Fibroblast of lung (primary cell): ENCODE data around the gene CSNK1A1. TPM values are rescaled to one million over a fixed set of nuclear protein-coding genes. Genes with fewer than 3 reads are reported as not detected.
A peak's percentile ranks its signal among the peaks of the same experiment; 100 is the strongest.

Experiments
- DNase-seq, 2 donors: peaks; one replicate each; pipeline versions ENCODE4 v3.0.0 to v3.0.0-alpha.2; 2010; ENCODE audit warnings: low read depth in 2 of 2
- H2AFZ ChIP-seq: 2 replicates; pipeline ENCODE4 v1.5.1; 2012; ENCODE audit warnings: low read length, control low read depth, inconsistent platforms
- H3K27ac ChIP-seq: 2 replicates; pipeline ENCODE4 v1.5.1; 2011; ENCODE audit warnings: low read length, control low read depth; ENCODE audit not compliant: insufficient read depth
- H3K27me3 ChIP-seq: 2 replicates; pipeline ENCODE4 v1.5.1; 2011; ENCODE audit warnings: mild to moderate bottlenecking, low read length; ENCODE audit not compliant: control insufficient read depth, insufficient read depth
- H3K36me3 ChIP-seq: 2 replicates; pipeline ENCODE4 v1.5.1; 2011; ENCODE audit warnings: low read length; ENCODE audit not compliant: control insufficient read depth, insufficient read depth
- H3K4me1 ChIP-seq: 2 replicates; pipeline ENCODE4 v1.5.1; 2011; ENCODE audit warnings: low read length; ENCODE audit not compliant: control insufficient read depth, insufficient read depth; ENCODE audit errors: extremely low read depth
- H3K4me2 ChIP-seq: 2 replicates; pipeline ENCODE4 v1.5.1; 2011; ENCODE audit warnings: low read length, control low read depth; ENCODE audit not compliant: insufficient read depth; ENCODE audit errors: extremely low read depth
- H3K4me3 ChIP-seq, 4 experiments: fragments of 200-600 bp in 1 of 4; sonication (generic) in 1 of 4; replicated peaks in 1 of 4; 2 replicates each; pipeline ENCODE4 v1.5.1; 2011 to 2016; ENCODE audit warnings: low read length in 4 of 4, low read depth in 3 of 4, mild to moderate bottlenecking in 3 of 4, control low read depth in 2 of 4, inconsistent platforms in 1 of 4, mixed read lengths in 1 of 4; ENCODE audit not compliant: insufficient read depth in 1 of 4; ENCODE audit errors: control extremely low read depth in 1 of 4
- H3K79me2 ChIP-seq: 2 replicates; pipeline ENCODE4 v1.5.1; 2012; ENCODE audit warnings: mild to moderate bottlenecking, low read length, inconsistent platforms; ENCODE audit not compliant: control insufficient read depth, insufficient read depth
- H3K9ac ChIP-seq: 2 replicates; pipeline ENCODE4 v1.5.1; 2011; ENCODE audit warnings: mild to moderate bottlenecking, low read length, control low read depth; ENCODE audit not compliant: insufficient read depth
- H3K9me3 ChIP-seq: 2 replicates; pipeline ENCODE4 v1.5.1; 2012; ENCODE audit warnings: low read depth, low read length; ENCODE audit not compliant: control insufficient read depth, insufficient read depth
- H4K20me1 ChIP-seq: 2 replicates; pipeline ENCODE4 v1.5.1; 2011; ENCODE audit warnings: low read length; ENCODE audit not compliant: control insufficient read depth, insufficient read depth; ENCODE audit errors: extremely low read depth
- CTCF ChIP-seq, 2 donors: IDR thresholded peaks in 1 of 2; conservative IDR thresholded peaks in 1 of 2; 1 replicate in 1 of 2; 2 replicates in 1 of 2; pipeline ENCODE4 v1.5.1; 2011 to 2012; ENCODE audit warnings: low read length in 2 of 2, control low read depth in 1 of 2, inconsistent platforms in 1 of 2, low read depth in 1 of 2, mild to moderate bottlenecking in 1 of 2
- EZH2 ChIP-seq: IDR thresholded peaks from 2 replicates; pipeline ENCODE4 v1.5.1; 2012; ENCODE audit warnings: low read length, control low read depth, mild to moderate bottlenecking; ENCODE audit errors: missing control alignments
- polyA plus RNA-seq, 2 donors: library from polyadenylated mRNA; depleted of rRNA in 1 of 2; stranded (reverse) in 1 of 2; unstranded in 1 of 2; fragments of >200 nt; gene quantifications; 2 replicates each; pipeline ENCODE4 v1.2.1, GENCODE V29; 2011 to 2012; ENCODE audit warnings: missing spikeins in 1 of 2
- total RNA-seq: library from RNA; depleted of rRNA; stranded (reverse); fragments of >200 nt; gene quantifications from 2 replicates; pipeline ENCODE4 v1.2.1, GENCODE V29; 2014

Gene CSNK1A1
- total and polyA plus RNA-seq, 2 donors (not counting 1 experiment from before 2014, with no cell fraction given) = 275 to 674 TPM

GRCh38 chr5:149486726-149487635, 64.3 kb downstream of the CSNK1A1 start:
- Histone ChIP-seq H3K9ac (peak overlapping the region; percentile 34), H3K4me2 (peak overlapping the region; percentile 51), H3K36me3 (no peaks in the 10 kb centered on the region), H3K27me3 (no peaks in the 10 kb centered on the region), H3K27ac (peak overlapping the region; percentile 92), H3K4me3 (no peak overlapping the region), H2AFZ (no peak overlapping the region), H4K20me1 (no peaks in the 10 kb centered on the region), H3K4me1 (peaks cover 38% of the 10 kb centered on the region), H3K9me3 (no peaks in the 10 kb centered on the region), H3K79me2 (no peaks in the 10 kb centered on the region)
- TF ChIP-seq EZH2 = no peak
- DNase-seq = peak; percentile 54 to 82

GRCh38 chr5:149485655-149486615, 65.3 kb downstream of the CSNK1A1 start:
- no peak overlapping the region for H2AFZ ChIP-seq
- H3K4me1 ChIP-seq = peaks cover 38% of the 10 kb centered on the region
- no peaks in the 10 kb centered on the region for H4K20me1 ChIP-seq
- H3K4me3 ChIP-seq = no peak overlapping the region
- H3K27ac ChIP-seq = peak overlapping the region; percentile 92
- H3K27me3 ChIP-seq = no peaks in the 10 kb centered on the region
- DNase-seq = peak; percentile 99 to 100
- peak overlapping the region; percentile 51 for H3K4me2 ChIP-seq
- H3K9me3 ChIP-seq = no peaks in the 10 kb centered on the region
- H3K36me3 ChIP-seq = no peaks in the 10 kb centered on the region
- H3K79me2 ChIP-seq = no peaks in the 10 kb centered on the region
- peak overlapping the region; percentile 44 for H3K9ac ChIP-seq
- TF ChIP-seq EZH2 = no peak
- no peak for TF ChIP-seq CTCF (conservative IDR thresholded peaks at IDR 0.05 in 1 of 2, IDR thresholded peaks at IDR 0.05 in 1 of 2; ENCODE audit: low read depth in 1 of 2, low read length in 2 of 2)

- Histone ChIP-seq H3K4me2 (no peak overlapping the region), H3K79me2 (no peaks in the 10 kb centered on the region), H3K27ac (no peak overlapping the region), H4K20me1 (no peaks in the 10 kb centered on the region), H3K27me3 (no peaks in the 10 kb centered on the region), H3K4me3 (no peak overlapping the region), H3K36me3 (no peaks in the 10 kb centered on the region), H2AFZ (no peak overlapping the region), H3K9me3 (no peaks in the 10 kb centered on the region), H3K4me1 (peaks cover 17% of the 10 kb centered on the region), H3K9ac (no peak overlapping the region)
- no peak for DNase-seq
- TF ChIP-seq CTCF (conservative IDR thresholded peaks at IDR 0.05 in 1 of 2, IDR thresholded peaks at IDR 0.05 in 1 of 2; ENCODE audit: low read depth in 1 of 2, low read length in 2 of 2) (no peak), EZH2 (no peak)
These were observed 69.8 kb downstream of the CSNK1A1 start for GRCh38 chr5:149481485-149481884.
